PC-9 (cell line): ENCODE results near the gene ATP13A2. TPM values are rescaled to one million over a fixed set of nuclear protein-coding genes. Genes with fewer than 3 reads are reported as not detected.

Experiments
- BruUV-seq: library from RNA; stranded (reverse); fragments of 400-500 nt; replicated peaks from 2 replicates; lab custom pipeline; 2021; lab: Mats Ljungman, UMichigan
- CTCF ChIA-PET: fragments of 300-600 bp; sonication (Branson Sonifier 250); formaldehyde crosslinking; loops from one replicate; lab custom pipeline; 2022; ENCODE audit warnings: antibody characterized with exemption; lab: Charles Lee
- POLR2A ChIA-PET: fragments of 300-600 bp; sonication (Branson Sonifier 250); formaldehyde crosslinking; loops from one replicate; lab custom pipeline; 2022; ENCODE audit warnings: antibody characterized with exemption; ENCODE audit not compliant: unreplicated experiment; lab: Charles Lee
- DNase-seq, 2 experiments: peaks; one replicate each; pipeline versions ENCODE4 v3.0.0 to v3.0.0-alpha.2; 2015 to 2022; ENCODE audit warnings: mixed read lengths in 1 of 2
- H2AFZ ChIP-seq: fragments of 200-600 bp; sonication (generic); 2 replicates; pipeline ENCODE4 v1.8.1; 2017; ENCODE audit warnings: antibody characterized with exemption
- H3F3A ChIP-seq: fragments of 200-600 bp; sonication (generic); 2 replicates; pipeline ENCODE4 v1.8.1; 2017; ENCODE audit warnings: antibody characterized with exemption, mild to moderate bottlenecking, low read depth; ENCODE audit not compliant: insufficient read depth
- H3K27ac ChIP-seq: fragments of 200-600 bp; sonication (generic); 2 replicates; pipeline ENCODE4 v1.6.1; 2016; ENCODE audit warnings: mixed run types
- H3K27me3 ChIP-seq: fragments of 200-600 bp; sonication (generic); 2 replicates; pipeline ENCODE4 v1.6.1; 2016; ENCODE audit warnings: low read depth, mixed run types; ENCODE audit not compliant: insufficient read depth
- H3K36me3 ChIP-seq: fragments of 200-600 bp; sonication (generic); 2 replicates; pipeline ENCODE4 v1.6.1; 2016; ENCODE audit warnings: low read depth, mixed run types
- H3K4me1 ChIP-seq: fragments of 200-600 bp; sonication (generic); replicated peaks from 2 replicates; pipeline ENCODE4 v1.6.1; 2016; ENCODE audit warnings: mixed run types; ENCODE audit not compliant: insufficient read depth
- H3K4me2 ChIP-seq: fragments of 200-600 bp; sonication (generic); 2 replicates; pipeline ENCODE4 v1.6.1; 2017; ENCODE audit warnings: mixed run types
- H3K4me3 ChIP-seq: fragments of 200-600 bp; sonication (generic); 2 replicates; pipeline ENCODE4 v1.6.1; 2016; ENCODE audit warnings: mixed run types
- H3K79me2 ChIP-seq: fragments of 200-600 bp; sonication (generic); 2 replicates; pipeline ENCODE4 v1.6.1; 2017; ENCODE audit warnings: low read depth, mixed run types
- H3K9me2 ChIP-seq: fragments of 200-600 bp; sonication (generic); 2 replicates; pipeline ENCODE4 v1.8.1; 2017; ENCODE audit warnings: mild to moderate bottlenecking; ENCODE audit not compliant: insufficient read depth
- H3K9me3 ChIP-seq: fragments of 200-600 bp; sonication (generic); 2 replicates; pipeline ENCODE4 v1.8.1; 2016; ENCODE audit warnings: low read depth; ENCODE audit not compliant: insufficient read depth
- H4K20me1 ChIP-seq: fragments of 200-600 bp; sonication (generic); 2 replicates; pipeline ENCODE4 v1.8.1; 2017; ENCODE audit not compliant: insufficient read depth
- CTCF ChIP-seq: fragments of 200-600 bp; sonication (generic); conservative IDR thresholded peaks from 2 replicates; pipeline ENCODE4 v1.6.1; 2017; ENCODE audit warnings: mixed run types, antibody characterized with exemption, mild to moderate bottlenecking, moderate library complexity
- EZH2 ChIP-seq: fragments of 200-600 bp; sonication (generic); IDR thresholded peaks from 2 replicates; pipeline ENCODE4 v1.8.0; 2017; ENCODE audit warnings: antibody characterized with exemption, low read depth
- intact Hi-C: fragments of 100-400 bp; cut with micrococcal nuclease; formaldehyde crosslinking; loops from one replicate; pipeline ENCODE4 v1.10.0; 2022; ENCODE audit not compliant: unreplicated experiment
- total RNA-seq: library from RNA; stranded (reverse); gene quantifications from 2 replicates; pipeline ENCODE4 v1.2.3, GENCODE V29; 2021

Gene ATP13A2
- total RNA-seq, 1 experiment from 2014 or later: 39.9 TPM

DNA sequence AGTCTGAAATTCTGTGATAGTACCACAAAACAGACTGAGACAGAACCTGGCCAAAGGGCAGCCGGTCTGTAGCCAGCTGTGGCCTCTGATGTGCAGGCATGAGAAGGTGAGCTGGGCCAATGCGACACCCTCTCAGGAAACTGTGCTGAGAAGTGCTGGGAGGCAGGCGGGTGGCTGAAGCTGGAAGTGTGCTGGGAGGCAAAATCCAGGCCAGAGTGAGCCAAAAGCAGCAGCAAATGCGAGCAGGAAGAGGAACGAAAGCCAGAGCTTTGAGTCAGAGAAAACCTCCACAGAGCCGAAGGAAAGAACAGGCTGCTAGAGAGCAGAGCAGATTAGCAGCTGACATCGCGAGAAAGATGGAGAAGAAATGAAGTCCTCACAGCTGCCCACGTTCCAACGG, 10.2 kb upstream of the ATP13A2 start:
- no peak overlapping the region for H3K27ac ChIP-seq
- DNase-seq: no peak
- no peaks in the 10 kb centered on the region for H3K79me2 ChIP-seq
- no peaks in the 10 kb centered on the region for H3K9me3 ChIP-seq
- H3K9me2 ChIP-seq: no peaks in the 10 kb centered on the region
- no peaks in the 10 kb centered on the region for H3F3A ChIP-seq
- H3K36me3 ChIP-seq: no peaks in the 10 kb centered on the region
- H4K20me1 ChIP-seq: no peaks in the 10 kb centered on the region
- no peaks in the 10 kb centered on the region for H3K27me3 ChIP-seq
- H3K4me2 ChIP-seq: no peak overlapping the region
- no peak overlapping the region for H2AFZ ChIP-seq
- ChIA-PET CTCF (no interaction called here), POLR2A (no interaction called here)
- no peaks in the 10 kb centered on the region for H3K4me1 ChIP-seq
- H3K4me3 ChIP-seq: no peak overlapping the region
- BruUV-seq: no TSS peak
- TF ChIP-seq CTCF (no peak), EZH2 (no peak)
- intact Hi-C loops: no loop called here

GRCh38 chr1:17020502-17020901, 8.8 kb upstream of the ATP13A2 start:
- CTCF ChIA-PET: no interaction called here

GRCh38 chr1:17018849-17019248, 7.1 kb upstream of the ATP13A2 start:
- Histone ChIP-seq H2AFZ (no peak overlapping the region), H3K36me3 (no peaks in the 10 kb centered on the region), H3K4me1 (no peaks in the 10 kb centered on the region), H3F3A (no peaks in the 10 kb centered on the region; the same call in 1 of the 2 replicates), H3K4me3 (no peak overlapping the region), H3K9me3 (no peaks in the 10 kb centered on the region), H3K4me2 (no peak overlapping the region), H3K79me2 (no peaks in the 10 kb centered on the region), H4K20me1 (no peaks in the 10 kb centered on the region), H3K9me2 (no peaks in the 10 kb centered on the region), H3K27ac (no peak overlapping the region), H3K27me3 (no peaks in the 10 kb centered on the region)
- ChIA-PET POLR2A (no interaction called here), CTCF (no interaction called here)
- intact Hi-C loops: no loop called here
- no peak for DNase-seq
- no TSS peak for BruUV-seq
- no peak for TF ChIP-seq EZH2
- TF ChIP-seq CTCF: no peak

More at GRCh38 chr1:17020502-17020901, 8.8 kb upstream of the ATP13A2 start:
- BruUV-seq: no TSS peak
- intact Hi-C loops: no loop called here
- H3K9me3 ChIP-seq: no peaks in the 10 kb centered on the region
- no peak overlapping the region for H3K4me3 ChIP-seq
- H4K20me1 ChIP-seq: no peaks in the 10 kb centered on the region
- DNase-seq: no peak
- H2AFZ ChIP-seq: no peak overlapping the region
- no peaks in the 10 kb centered on the region; the same call in 1 of the 2 replicates for H3F3A ChIP-seq
- no peaks in the 10 kb centered on the region for H3K9me2 ChIP-seq
- no peaks in the 10 kb centered on the region for H3K27me3 ChIP-seq
- H3K4me1 ChIP-seq: no peaks in the 10 kb centered on the region
- no peak overlapping the region for H3K27ac ChIP-seq
- H3K4me2 ChIP-seq: no peak overlapping the region
- TF ChIP-seq CTCF (no peak), EZH2 (no peak)
- H3K79me2 ChIP-seq: no peaks in the 10 kb centered on the region
- no peaks in the 10 kb centered on the region for H3K36me3 ChIP-seq
- POLR2A ChIA-PET: no interaction called here
